WTC11 (cell line): ENCODE results near the gene DCT.

ENCODE experiments used
- ATF2 ChIP-seq: sonication (generic); formaldehyde crosslinking; IDR thresholded peaks from 2 replicates; pipeline ENCODE4 v1.8.1; 2022; ENCODE audit warnings: low read depth, missing genetic modification reagents, borderline replicate concordance
- ATF3 ChIP-seq: sonication (generic); formaldehyde crosslinking; conservative IDR thresholded peaks from 2 replicates; pipeline ENCODE4 v1.8.1; 2022; ENCODE audit warnings: mild to moderate bottlenecking, missing genetic modification reagents
- CBFB ChIP-seq: sonication (generic); formaldehyde crosslinking; IDR thresholded peaks from 2 replicates; pipeline ENCODE4 v1.8.1; 2022; ENCODE audit warnings: mild to moderate bottlenecking, low read depth, missing genetic modification reagents
- CTCF ChIP-seq: fragments of 200-600 bp; IDR thresholded peaks from 2 replicates; pipeline ENCODE4 v1.8.0; 2022; ENCODE audit warnings: antibody characterized with exemption
- FOXJ3 ChIP-seq: sonication (generic); formaldehyde crosslinking; IDR thresholded peaks from 2 replicates; pipeline ENCODE4 v1.9.0; 2021; ENCODE audit warnings: missing genetic modification reagents, mild to moderate bottlenecking, borderline replicate concordance
- HMGXB4 ChIP-seq: sonication (generic); formaldehyde crosslinking; IDR thresholded peaks from 2 replicates; pipeline ENCODE4 v1.8.1; 2023; ENCODE audit warnings: mild to moderate bottlenecking, moderate library complexity, missing genetic modification reagents
- NFYB ChIP-seq: sonication (generic); formaldehyde crosslinking; conservative IDR thresholded peaks from 2 replicates; pipeline ENCODE4 v1.8.0; 2022; ENCODE audit warnings: low read depth, missing genetic modification reagents
- OVOL2 ChIP-seq: fragments of 250-450 bp; sonication (Bioruptor Pico); IDR thresholded peaks from 2 replicates; pipeline ENCODE4 v1.9.0; 2021; ENCODE audit warnings: mild to moderate bottlenecking, borderline replicate concordance
- SMAD3 ChIP-seq: sonication (generic); formaldehyde crosslinking; IDR thresholded peaks from 2 replicates; pipeline ENCODE4 v1.8.0; 2022; ENCODE audit warnings: missing genetic modification reagents, mild to moderate bottlenecking, borderline replicate concordance
- ZNF219 ChIP-seq: sonication (generic); formaldehyde crosslinking; IDR thresholded peaks from 2 replicates; pipeline ENCODE4 v1.8.0; 2023; ENCODE audit warnings: missing genetic modification reagents, mild to moderate bottlenecking, borderline replicate concordance

- TF ChIP-seq NFYB (CRISPR knock-in tag) (no peak), CBFB (no peak), CTCF (no peak), FOXJ3 (CRISPR knock-in tag) (no peak), ATF3 (no peak), ZNF219 (no peak), ATF2 (CRISPR knock-in tag) (no peak), HMGXB4 (no peak), SMAD3 (CRISPR knock-in tag) (no peak), OVOL2 (no peak)
Measured at GRCh38 chr13:94414708-94415107, 64.8 kb downstream of the DCT start.
